Dedifferentiated amniotic fluid mesenchymal stem cell (primary cell): ENCODE results near the gene FARP1.

Experiments
- DNase-seq: peaks from one replicate; pipeline ENCODE4 v3.0.0-alpha.2; 2016; ENCODE audit errors: extremely low spot score

The FARP1 gene

GRCh38 chr13:98280176-98280510 is 137.2 kb downstream of the FARP1 start:
- DNase-seq: no peak

- DNase-seq: no peak
Measured at GRCh38 chr13:98284679-98285078, 141.8 kb downstream of the FARP1 start.

GRCh38 chr13:98285317-98285716 is 142.4 kb downstream of the FARP1 start:
- DNase-seq: no peak

- no peak for DNase-seq
Measured at GRCh38 chr13:98285852-98286594, 143.1 kb downstream of the FARP1 start.

GRCh38 chr13:98286799-98287198 is 143.9 kb downstream of the FARP1 start:
- DNase-seq: no peak

- DNase-seq: no peak
Measured at GRCh38 chr13:98288211-98288610, 145.3 kb downstream of the FARP1 start.

- no peak for DNase-seq
Measured at GRCh38 chr13:98289339-98289945, 146.5 kb downstream of the FARP1 start.

GRCh38 chr13:98290261-98290660 is 147.4 kb downstream of the FARP1 start:
- DNase-seq: no peak

GRCh38 chr13:98291658-98292057 is 148.8 kb downstream of the FARP1 start:
- DNase-seq: no peak

- DNase-seq: no peak
Measured at GRCh38 chr13:98293103-98293502, 150.2 kb downstream of the FARP1 start.

GRCh38 chr13:98293570-98294142 is 150.8 kb downstream of the FARP1 start:
- DNase-seq: no peak

GRCh38 chr13:98295371-98295770 is 152.5 kb downstream of the FARP1 start:
- DNase-seq: no peak

- no peak for DNase-seq
Measured at GRCh38 chr13:98297051-98297450, 154.2 kb downstream of the FARP1 start.

- DNase-seq: no peak
Measured at GRCh38 chr13:98297745-98298144, 154.9 kb downstream of the FARP1 start.

GRCh38 chr13:98298599-98298998 is 155.7 kb downstream of the FARP1 start:
- DNase-seq: no peak

- no peak for DNase-seq
Measured at GRCh38 chr13:98299235-98299965, 156.5 kb downstream of the FARP1 start.

GRCh38 chr13:98299966-98300350 is 157.1 kb downstream of the FARP1 start:
- DNase-seq: no peak

- DNase-seq: peak; percentile 50
Measured at GRCh38 chr13:98300956-98301641, 158.2 kb downstream of the FARP1 start.

GRCh38 chr13:98301721-98302120 is 158.8 kb downstream of the FARP1 start:
- DNase-seq: peak; percentile 55

GRCh38 chr13:98303858-98304257 is 161.0 kb downstream of the FARP1 start:
- no peak for DNase-seq

GRCh38 chr13:98305670-98306069 is 162.8 kb downstream of the FARP1 start:
- no peak for DNase-seq

- DNase-seq: no peak
Measured at GRCh38 chr13:98307463-98308085, 164.7 kb downstream of the FARP1 start.
